Raji (cell line): Measurements from ENCODE around the gene PLAC8.

Experiments
- POLR2A ChIP-seq: IDR thresholded peaks from 2 replicates; pipeline ENCODE4 v1.6.1; 2011; ENCODE audit warnings: low read depth, low read length, control low read depth; ENCODE audit not compliant: insufficient read depth

PLAC8 gene

GRCh38 chr4:83093060-83093640, 21.4 kb downstream of the PLAC8 start:
- TF ChIP-seq POLR2A: no peak

- TF ChIP-seq POLR2A: no peak
These were observed 24.9 kb downstream of the PLAC8 start for GRCh38 chr4:83089410-83090157.

- TF ChIP-seq POLR2A: no peak
These were observed 30.5 kb downstream of the PLAC8 start for GRCh38 chr4:83083925-83084475.

- TF ChIP-seq POLR2A: no peak
These were observed 31.8 kb downstream of the PLAC8 start for GRCh38 chr4:83082777-83083176.

- no peak for TF ChIP-seq POLR2A
These were observed 34.0 kb downstream of the PLAC8 start for GRCh38 chr4:83080561-83080960.

- TF ChIP-seq POLR2A: no peak
These were observed 39.0 kb downstream of the PLAC8 start for GRCh38 chr4:83075311-83076095.

- no peak for TF ChIP-seq POLR2A
These were observed 40.3 kb downstream of the PLAC8 start for GRCh38 chr4:83074086-83074704.

GRCh38 chr4:83071116-83071515, 43.4 kb downstream of the PLAC8 start:
- no peak for TF ChIP-seq POLR2A

GRCh38 chr4:83067058-83067639, 47.4 kb downstream of the PLAC8 start:
- no peak for TF ChIP-seq POLR2A

GRCh38 chr4:83065266-83065665, 49.3 kb downstream of the PLAC8 start:
- no peak for TF ChIP-seq POLR2A

- TF ChIP-seq POLR2A: no peak
These were observed 51.8 kb downstream of the PLAC8 start for GRCh38 chr4:83062739-83063138.

- TF ChIP-seq POLR2A: no peak
These were observed 59.6 kb downstream of the PLAC8 start for GRCh38 chr4:83054928-83055327.

- no peak for TF ChIP-seq POLR2A
These were observed 67.6 kb downstream of the PLAC8 start for GRCh38 chr4:83046693-83047473.

- no peak for TF ChIP-seq POLR2A
These were observed 70.6 kb downstream of the PLAC8 start for GRCh38 chr4:83043801-83044407.

GRCh38 chr4:83040269-83040668, 74.3 kb downstream of the PLAC8 start:
- no peak for TF ChIP-seq POLR2A
